Esophagus squamous epithelium (tissue), 5 donors: ENCODE measurements around the gene FNDC11. TPM values are rescaled to one million over a fixed set of nuclear protein-coding genes. Genes with fewer than 3 reads are reported as not detected.

ENCODE experiments used
- DNase-seq: peaks from one replicate; lab custom pipeline; 2025; lab: John Stamatoyannopoulos, UW
- H3K27ac ChIP-seq, 4 donors: fragments of 200-600 bp; sonication (generic); one replicate each; pipeline ENCODE4 v1.5.1; 2016 to 2019; ENCODE audit warnings: mild to moderate bottlenecking in 1 of 4
- H3K27me3 ChIP-seq, 4 donors: fragments of 200-600 bp; sonication (generic); 1 replicate in 3 of 4; 2 replicates in 1 of 4; pipeline versions ENCODE4 v1.5.1 to v1.6.0; 2017 to 2021; ENCODE audit warnings: antibody characterized with exemption in 1 of 4
- H3K36me3 ChIP-seq, 3 donors: fragments of 200-600 bp; sonication (generic); one replicate each; pipeline ENCODE4 v1.5.1; 2016 to 2019
- H3K4me1 ChIP-seq, 3 donors: fragments of 200-600 bp; sonication (generic); one replicate each; pipeline ENCODE4 v1.5.1; 2017 to 2019
- H3K4me3 ChIP-seq, 4 donors: fragments of 200-600 bp; sonication (generic); 1 replicate in 3 of 4; 2 replicates in 1 of 4; pipeline ENCODE4 v1.5.1; 2016 to 2019; ENCODE audit warnings: mild to moderate bottlenecking in 2 of 4, moderate library complexity in 1 of 4
- H3K9me3 ChIP-seq, 3 donors: fragments of 200-600 bp; sonication (generic); one replicate each; pipeline ENCODE4 v1.5.1; 2016 to 2019
- CTCF ChIP-seq, 6 experiments: fragments of 450-650 bp in 4 of 6; fragments of 200-600 bp in 2 of 6; sonication (generic) in 2 of 6; IDR thresholded peaks; one replicate each; pipeline ENCODE4 v1.5.1; 2016 to 2019; ENCODE audit warnings: antibody characterized with exemption in 6 of 6, mild to moderate bottlenecking in 4 of 6, moderate library complexity in 4 of 6
- POLR2A ChIP-seq, 4 donors: fragments of 450-650 bp; IDR thresholded peaks; one replicate each; pipeline ENCODE4 v1.6.1; 2017; ENCODE audit warnings: antibody characterized with exemption in 4 of 4, mild to moderate bottlenecking in 4 of 4, moderate library complexity in 3 of 4
- WGBS, 2 donors: methylation state at CpG; one replicate each; pipeline ENCODE4 v1.1.5; 2018; 5-methylcytosine and 5-hydroxymethylcytosine counted together
- intact Hi-C: fragments of 100-400 bp; cut with DNase I; formaldehyde crosslinking; loops from one replicate; pipeline ENCODE4 v1.15.0; 2022
- total RNA-seq, 4 donors: library from RNA; depleted of rRNA; stranded (reverse); fragments of >200 nt; gene quantifications; one replicate each; pipeline ENCODE4 v1.1.0, GENCODE V29; 2016
- donor health status: DM: yes; HTN: yes; CAD: no.

The FNDC11 gene
- total RNA-seq, 4 donors from 2014 or later: under 0.01 TPM; not detected in 3

DNA sequence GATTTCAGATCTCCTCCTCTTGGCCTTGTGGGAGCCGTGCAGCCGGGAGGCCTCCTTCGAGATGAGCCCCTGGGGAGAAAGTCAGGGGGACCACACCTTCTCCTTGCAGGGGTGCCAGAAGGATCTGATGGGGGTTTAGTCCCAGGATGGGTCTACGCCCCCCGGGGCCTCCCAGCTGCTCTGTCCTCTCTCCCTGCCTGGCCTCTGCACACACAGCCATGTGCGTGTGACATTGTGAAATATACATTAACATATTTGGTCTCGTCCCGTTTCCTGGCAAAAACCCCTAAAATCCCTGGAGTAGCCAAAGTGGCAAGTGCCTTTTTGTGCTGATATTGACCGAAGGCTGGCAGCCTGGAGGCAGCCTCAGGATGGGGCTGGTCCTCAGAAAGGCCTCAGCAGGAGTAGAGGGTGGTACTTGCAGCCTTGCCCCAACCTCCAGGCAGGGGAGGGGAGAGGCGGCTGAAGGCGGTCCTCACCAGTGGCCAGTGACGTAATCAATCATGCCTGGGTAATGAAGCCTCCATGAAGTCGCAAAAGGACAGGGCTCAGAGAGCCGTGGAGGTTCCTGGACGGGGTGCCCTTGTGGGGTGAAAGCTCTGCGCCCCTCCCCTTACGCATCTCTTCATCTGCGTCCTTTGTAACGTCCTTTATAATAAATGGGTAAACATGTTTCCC, 25.2 kb downstream of the FNDC11 start:
- whole genome bisulfite sequencing, 2 donors: 71% methylated on average over 7 to 15 of the region's 19 CpGs
- no peak overlapping the region for H3K4me3 ChIP-seq
- H3K4me1 ChIP-seq: peaks cover 0 to 11% (median 6%) of the 10 kb centered on the region in 3 donors
- H3K27me3 ChIP-seq: peaks cover 0 to 20% (median 0%) of the 10 kb centered on the region in 4 donors
- H3K36me3 ChIP-seq: no peaks in the 10 kb centered on the region
- DNase-seq: no peak
- H3K9me3 ChIP-seq: no peaks in the 10 kb centered on the region
- intact Hi-C loops: no loop called here
- no peak for TF ChIP-seq POLR2A (IDR thresholded peaks at IDR 0.05)
- H3K27ac ChIP-seq: no peak overlapping the region

DNA sequence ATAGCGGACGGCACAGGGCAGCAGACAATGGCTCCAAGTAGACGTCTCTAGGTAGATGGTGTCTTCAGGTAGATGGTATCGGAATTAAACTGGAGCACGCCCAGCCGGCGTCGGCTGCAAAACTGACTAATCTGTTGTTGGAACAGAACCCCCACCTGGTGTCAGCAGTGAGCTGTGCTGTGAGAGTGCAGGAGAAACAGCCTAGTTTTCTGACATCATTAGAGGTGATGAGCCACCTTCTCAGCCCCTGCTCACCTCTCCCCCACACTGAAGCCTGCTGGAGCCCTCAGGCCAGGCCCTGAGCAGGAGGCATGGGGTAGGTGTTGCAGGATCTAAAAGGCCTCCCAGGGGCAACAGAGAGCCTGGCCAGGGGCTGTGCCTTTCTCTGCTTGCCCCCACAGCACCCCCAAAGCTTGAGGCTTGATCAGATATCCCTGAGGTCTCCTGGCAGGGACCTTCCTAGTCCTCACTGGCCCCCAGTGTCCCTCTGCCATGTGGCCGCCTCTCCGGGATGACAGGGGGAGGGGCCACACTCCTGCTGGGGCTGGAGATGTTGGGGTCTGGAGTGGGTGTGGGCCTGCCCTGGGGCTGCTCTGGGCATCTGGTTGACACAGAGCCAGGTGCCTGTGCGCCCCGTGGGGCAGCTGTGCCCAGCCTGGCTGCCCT, 27.0 kb downstream of the FNDC11 start:
- no peak for DNase-seq
- H3K27ac ChIP-seq: no peak overlapping the region
- no peaks in the 10 kb centered on the region for H3K36me3 ChIP-seq
- TF ChIP-seq CTCF (IDR thresholded peaks at IDR 0.05): peak in 4 of 6 experiments; percentile 18 to 59 (median 34)
- no peak for TF ChIP-seq POLR2A (IDR thresholded peaks at IDR 0.05)
- intact Hi-C loops: no loop called here
- H3K4me3 ChIP-seq: no peak overlapping the region
- peaks cover 0 to 20% (median 0%) of the 10 kb centered on the region in 4 donors for H3K27me3 ChIP-seq
- no peaks in the 10 kb centered on the region for H3K4me1 ChIP-seq
- 33 to 41% methylated on average over 3 to 6 of the region's 12 CpGs for WGBS, 2 donors
- no peaks in the 10 kb centered on the region for H3K9me3 ChIP-seq

- no peak for DNase-seq
- intact Hi-C loops: no loop called here
- 80 to 88% methylated on average over 19 to 20 of the region's 23 CpGs for WGBS, 2 donors
- H3K27ac ChIP-seq: no peak overlapping the region
- peaks cover 0 to under 1% (median 0%) of the 10 kb centered on the region in 3 donors for H3K36me3 ChIP-seq
- H3K27me3 ChIP-seq: peaks cover 0 to 17% (median 0%) of the 10 kb centered on the region in 4 donors
- no peak for TF ChIP-seq CTCF (IDR thresholded peaks at IDR 0.05)
- no peak for TF ChIP-seq POLR2A (IDR thresholded peaks at IDR 0.05)
- H3K4me1 ChIP-seq: no peaks in the 10 kb centered on the region
- H3K9me3 ChIP-seq: no peaks in the 10 kb centered on the region
- H3K4me3 ChIP-seq: no peak overlapping the region
Observed at GRCh38 chr20:63582382-63583063, 28.6 kb downstream of the FNDC11 start.

DNA sequence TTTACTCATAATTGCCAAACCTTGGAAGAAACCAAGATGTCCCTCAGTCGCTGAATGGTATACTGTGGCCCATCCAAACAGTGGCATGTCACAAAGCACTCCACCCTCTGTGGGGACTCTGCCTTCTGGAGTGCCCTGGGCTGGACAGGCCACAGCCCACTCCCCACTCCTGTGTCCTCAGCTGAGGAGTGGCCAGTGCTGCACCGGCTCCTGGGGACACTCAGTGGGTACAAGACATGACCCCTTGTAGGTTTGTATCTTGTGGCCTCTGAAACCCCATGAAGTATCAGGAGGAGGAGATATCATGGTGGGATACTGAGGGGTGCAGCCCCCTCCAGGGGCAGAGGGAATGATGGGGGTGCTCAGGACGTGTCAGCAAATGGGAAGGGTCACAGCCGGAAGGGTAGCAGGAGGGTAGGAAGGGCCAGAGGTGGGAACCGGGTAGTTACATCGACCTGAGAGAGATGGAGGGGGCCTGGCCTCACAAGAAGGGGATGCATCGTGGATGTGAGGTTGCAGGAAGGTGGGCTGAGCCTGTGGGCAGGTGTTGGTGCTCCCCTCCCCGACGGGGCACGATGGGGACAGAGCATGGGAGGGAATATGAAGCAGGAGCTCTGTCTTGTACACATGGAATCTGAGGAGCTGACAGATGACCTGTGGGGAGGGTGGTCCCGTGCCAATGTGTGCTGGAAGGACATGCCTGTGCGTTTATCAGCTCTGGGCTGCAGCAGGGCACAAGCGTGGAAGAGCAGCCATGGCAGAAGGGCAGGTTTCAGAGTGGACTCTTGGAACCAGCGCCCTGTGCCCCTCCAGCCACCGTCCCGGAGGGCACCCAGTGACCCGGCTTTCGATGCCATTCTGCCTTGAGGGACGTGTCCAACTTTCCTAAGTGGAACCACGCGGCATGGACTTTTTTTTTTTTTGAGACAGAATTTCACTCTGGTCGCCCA, 31.9 kb downstream of the FNDC11 start:
- Histone ChIP-seq H3K36me3 (peaks cover 0 to 34% (median 11%) of the 10 kb centered on the region in 3 donors), H3K4me3 (no peak overlapping the region), H3K27me3 (no peaks in the 10 kb centered on the region), H3K4me1 (no peaks in the 10 kb centered on the region), H3K27ac (no peak overlapping the region), H3K9me3 (no peaks in the 10 kb centered on the region)
- intact Hi-C loops: no loop called here
- DNase-seq: no peak
- 67 to 80% methylated on average over 10 to 18 of the region's 22 CpGs for WGBS, 2 donors
- TF ChIP-seq POLR2A (IDR thresholded peaks at IDR 0.05): no peak
- no peak for TF ChIP-seq CTCF (IDR thresholded peaks at IDR 0.05)

DNA sequence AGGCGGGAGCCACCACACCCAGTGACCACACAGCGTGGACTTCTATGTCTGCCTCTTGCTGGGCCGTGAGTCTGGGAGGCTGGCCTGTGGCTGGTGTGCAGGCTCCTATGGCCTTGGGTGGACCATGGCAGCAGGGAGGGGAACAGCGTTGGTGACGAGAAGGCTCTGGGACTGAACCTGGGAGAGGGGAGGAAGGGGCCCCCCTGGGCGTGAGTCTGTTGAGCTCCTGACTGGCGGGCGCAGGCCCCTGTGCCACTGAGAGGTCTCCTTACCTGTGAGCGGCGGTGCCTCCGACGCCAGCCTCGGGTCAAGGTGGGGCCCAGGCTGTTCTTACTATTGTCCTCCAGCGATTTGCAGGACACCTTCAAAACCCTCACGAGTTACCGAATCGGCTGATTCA, 32.8 kb downstream of the FNDC11 start:
- Histone ChIP-seq H3K4me3 (no peak overlapping the region), H3K27ac (no peak overlapping the region), H3K27me3 (no peaks in the 10 kb centered on the region), H3K9me3 (no peaks in the 10 kb centered on the region), H3K36me3 (peaks cover 6 to 43% (median 18%) of the 10 kb centered on the region in 3 donors), H3K4me1 (no peaks in the 10 kb centered on the region)
- intact Hi-C loops: no loop called here
- TF ChIP-seq CTCF (IDR thresholded peaks at IDR 0.05): no peak
- TF ChIP-seq POLR2A (IDR thresholded peaks at IDR 0.05): no peak
- 81 to 100% methylated on average over 5 to 10 of the region's 17 CpGs for WGBS, 2 donors
- no peak for DNase-seq
